Measurements from ENCODE around the gene SRRM3.

- TF ChIP-seq CTCF (IDR thresholded peaks at IDR 0.05; ENCODE audit: low read depth, low read length) (no peak), EZH2phosphoT487 (IDR thresholded peaks at IDR 0.05; ENCODE audit: low read depth) (no peak)
Measured at GRCh38 chr7:76325811-76326210, 124.1 kb downstream of the SRRM3 start.
